PC-9 (cell line): ENCODE data around the gene ZNF467. TPM values are rescaled to one million over a fixed set of nuclear protein-coding genes. Genes with fewer than 3 reads are reported as not detected.

Experiments used
- BruUV-seq: library from RNA; stranded (reverse); fragments of 400-500 nt; replicated peaks from 2 replicates; lab custom pipeline; 2021; lab: Mats Ljungman, UMichigan
- CTCF ChIA-PET: fragments of 300-600 bp; sonication (Branson Sonifier 250); formaldehyde crosslinking; loops from one replicate; lab custom pipeline; 2022; ENCODE audit warnings: antibody characterized with exemption; lab: Charles Lee
- POLR2A ChIA-PET: fragments of 300-600 bp; sonication (Branson Sonifier 250); formaldehyde crosslinking; loops from one replicate; lab custom pipeline; 2022; ENCODE audit warnings: antibody characterized with exemption; ENCODE audit not compliant: unreplicated experiment; lab: Charles Lee
- DNase-seq, 2 experiments: peaks; one replicate each; pipeline versions ENCODE4 v3.0.0 to v3.0.0-alpha.2; 2015 to 2022; ENCODE audit warnings: mixed read lengths in 1 of 2
- H2AFZ ChIP-seq: fragments of 200-600 bp; sonication (generic); 2 replicates; pipeline ENCODE4 v1.8.1; 2017; ENCODE audit warnings: antibody characterized with exemption
- H3F3A ChIP-seq: fragments of 200-600 bp; sonication (generic); 2 replicates; pipeline ENCODE4 v1.8.1; 2017; ENCODE audit warnings: antibody characterized with exemption, mild to moderate bottlenecking, low read depth; ENCODE audit not compliant: insufficient read depth
- H3K27ac ChIP-seq: fragments of 200-600 bp; sonication (generic); 2 replicates; pipeline ENCODE4 v1.6.1; 2016; ENCODE audit warnings: mixed run types
- H3K27me3 ChIP-seq: fragments of 200-600 bp; sonication (generic); 2 replicates; pipeline ENCODE4 v1.6.1; 2016; ENCODE audit warnings: low read depth, mixed run types; ENCODE audit not compliant: insufficient read depth
- H3K36me3 ChIP-seq: fragments of 200-600 bp; sonication (generic); 2 replicates; pipeline ENCODE4 v1.6.1; 2016; ENCODE audit warnings: low read depth, mixed run types
- H3K4me1 ChIP-seq: fragments of 200-600 bp; sonication (generic); replicated peaks from 2 replicates; pipeline ENCODE4 v1.6.1; 2016; ENCODE audit warnings: mixed run types; ENCODE audit not compliant: insufficient read depth
- H3K4me2 ChIP-seq: fragments of 200-600 bp; sonication (generic); 2 replicates; pipeline ENCODE4 v1.6.1; 2017; ENCODE audit warnings: mixed run types
- H3K4me3 ChIP-seq: fragments of 200-600 bp; sonication (generic); 2 replicates; pipeline ENCODE4 v1.6.1; 2016; ENCODE audit warnings: mixed run types
- H3K79me2 ChIP-seq: fragments of 200-600 bp; sonication (generic); 2 replicates; pipeline ENCODE4 v1.6.1; 2017; ENCODE audit warnings: low read depth, mixed run types
- H3K9me2 ChIP-seq: fragments of 200-600 bp; sonication (generic); 2 replicates; pipeline ENCODE4 v1.8.1; 2017; ENCODE audit warnings: mild to moderate bottlenecking; ENCODE audit not compliant: insufficient read depth
- H3K9me3 ChIP-seq: fragments of 200-600 bp; sonication (generic); 2 replicates; pipeline ENCODE4 v1.8.1; 2016; ENCODE audit warnings: low read depth; ENCODE audit not compliant: insufficient read depth
- H4K20me1 ChIP-seq: fragments of 200-600 bp; sonication (generic); 2 replicates; pipeline ENCODE4 v1.8.1; 2017; ENCODE audit not compliant: insufficient read depth
- EZH2 ChIP-seq: fragments of 200-600 bp; sonication (generic); IDR thresholded peaks from 2 replicates; pipeline ENCODE4 v1.8.0; 2017; ENCODE audit warnings: antibody characterized with exemption, low read depth
- intact Hi-C: fragments of 100-400 bp; cut with micrococcal nuclease; formaldehyde crosslinking; loops from one replicate; pipeline ENCODE4 v1.10.0; 2022; ENCODE audit not compliant: unreplicated experiment
- total RNA-seq: library from RNA; stranded (reverse); gene quantifications from 2 replicates; pipeline ENCODE4 v1.2.3, GENCODE V29; 2021
- TF ChIP-seq, protein P1 (sequence below): fragments of 200-600 bp; sonication (generic); conservative IDR thresholded peaks from 2 replicates; pipeline ENCODE4 v1.6.1; 2017; ENCODE audit warnings: mixed run types, antibody characterized with exemption, mild to moderate bottlenecking, moderate library complexity

Gene ZNF467
- total RNA-seq, 1 experiment from 2014 or later, result 6.6 TPM

DNA sequence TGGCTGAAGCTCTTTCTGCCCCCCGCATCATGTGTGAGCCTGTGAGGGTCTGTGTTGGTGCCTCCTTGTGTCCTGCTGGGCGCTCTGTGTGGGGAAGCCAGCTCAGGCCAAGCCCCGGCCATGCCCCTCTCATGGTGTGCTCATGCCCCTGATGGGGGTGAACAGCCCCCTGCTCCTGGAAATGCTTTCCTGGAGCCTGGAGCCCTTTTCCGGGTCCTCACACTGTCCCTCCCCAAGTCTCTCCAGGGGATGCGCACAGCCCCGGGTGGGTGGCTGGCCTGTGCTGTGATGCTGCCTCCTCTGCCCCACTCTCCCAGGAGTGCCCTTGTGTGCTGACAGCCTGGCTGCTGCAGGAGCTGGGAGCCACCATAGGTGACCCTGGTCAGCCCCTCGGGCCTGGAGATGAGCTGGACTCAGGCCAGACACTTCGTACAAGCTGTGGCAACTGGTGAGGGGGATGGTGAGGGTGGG lies 43.9 kb upstream of the ZNF467 start:
- CTCF ChIA-PET, result no interaction called here
- POLR2A ChIA-PET, result no interaction called here
- Histone ChIP-seq H3K9me2 (no peaks in the 10 kb centered on the region), H4K20me1 (no peaks in the 10 kb centered on the region), H3K4me2 (no peak overlapping the region), H3K27ac (no peak overlapping the region), H3K4me1 (no peaks in the 10 kb centered on the region), H3K36me3 (no peaks in the 10 kb centered on the region), H3K9me3 (no peaks in the 10 kb centered on the region), H3K79me2 (no peaks in the 10 kb centered on the region), H3F3A (no peaks in the 10 kb centered on the region), H2AFZ (no peak overlapping the region), H3K27me3 (peaks cover 46% of the 10 kb centered on the region), H3K4me3 (no peak overlapping the region)
- no peak for DNase-seq
- intact Hi-C loops, result no loop called here
- no TSS peak for BruUV-seq
- TF ChIP-seq EZH2, result no peak
- TF ChIP-seq, protein P1, sequence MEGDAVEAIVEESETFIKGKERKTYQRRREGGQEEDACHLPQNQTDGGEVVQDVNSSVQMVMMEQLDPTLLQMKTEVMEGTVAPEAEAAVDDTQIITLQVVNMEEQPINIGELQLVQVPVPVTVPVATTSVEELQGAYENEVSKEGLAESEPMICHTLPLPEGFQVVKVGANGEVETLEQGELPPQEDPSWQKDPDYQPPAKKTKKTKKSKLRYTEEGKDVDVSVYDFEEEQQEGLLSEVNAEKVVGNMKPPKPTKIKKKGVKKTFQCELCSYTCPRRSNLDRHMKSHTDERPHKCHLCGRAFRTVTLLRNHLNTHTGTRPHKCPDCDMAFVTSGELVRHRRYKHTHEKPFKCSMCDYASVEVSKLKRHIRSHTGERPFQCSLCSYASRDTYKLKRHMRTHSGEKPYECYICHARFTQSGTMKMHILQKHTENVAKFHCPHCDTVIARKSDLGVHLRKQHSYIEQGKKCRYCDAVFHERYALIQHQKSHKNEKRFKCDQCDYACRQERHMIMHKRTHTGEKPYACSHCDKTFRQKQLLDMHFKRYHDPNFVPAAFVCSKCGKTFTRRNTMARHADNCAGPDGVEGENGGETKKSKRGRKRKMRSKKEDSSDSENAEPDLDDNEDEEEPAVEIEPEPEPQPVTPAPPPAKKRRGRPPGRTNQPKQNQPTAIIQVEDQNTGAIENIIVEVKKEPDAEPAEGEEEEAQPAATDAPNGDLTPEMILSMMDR, result no peak

DNA sequence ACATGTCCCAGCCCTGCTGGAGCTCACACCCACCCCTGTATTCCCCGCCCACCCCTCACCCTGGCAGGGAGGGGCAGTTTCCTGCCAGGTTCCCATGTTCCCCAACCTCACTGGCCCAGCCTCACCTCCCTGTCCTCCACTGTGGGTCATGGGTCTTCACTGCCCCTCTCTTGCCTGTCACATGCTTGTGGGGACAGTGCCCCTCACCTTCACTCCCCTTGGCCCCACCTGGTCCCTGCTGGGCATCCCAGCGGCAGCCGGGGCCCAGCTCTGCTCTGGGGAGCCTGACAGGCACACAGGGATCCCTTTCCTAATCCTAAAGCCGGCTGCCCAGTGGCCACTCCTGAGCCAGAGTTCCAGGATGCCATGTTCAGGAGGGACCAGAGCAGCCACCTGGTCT lies 43.4 kb upstream of the ZNF467 start:
- Histone ChIP-seq H3F3A (no peaks in the 10 kb centered on the region), H3K27me3 (peaks cover 48% of the 10 kb centered on the region)
- POLR2A ChIA-PET, result no interaction called here

DNA sequence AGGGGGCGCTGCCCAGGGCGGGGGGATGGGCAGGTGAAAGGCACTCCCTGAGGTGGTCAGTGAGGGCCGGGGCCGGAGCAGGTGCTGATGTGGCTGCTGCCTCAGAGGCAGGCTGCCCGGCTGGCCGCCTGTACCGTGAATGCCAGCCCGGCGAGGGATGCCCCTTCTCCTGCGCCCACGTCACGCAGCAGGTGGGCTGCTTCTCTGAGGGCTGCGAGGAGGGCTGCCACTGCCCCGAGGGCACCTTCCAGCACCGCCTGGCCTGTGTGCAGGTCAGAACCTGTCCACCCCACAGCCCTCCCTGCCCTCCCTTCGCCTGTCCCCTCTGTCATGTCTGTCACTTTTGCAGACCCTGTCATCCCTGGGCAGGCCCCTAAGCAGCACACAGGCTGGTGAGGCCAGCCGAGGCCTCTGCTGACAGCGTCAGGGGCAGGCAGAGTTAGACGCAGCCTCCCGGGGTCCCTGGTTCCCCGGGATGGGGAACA lies 42.9 kb upstream of the ZNF467 start:
- ChIA-PET CTCF (no interaction called here), POLR2A (no interaction called here)
- Histone ChIP-seq H3K27ac (no peak overlapping the region), H3K9me2 (no peaks in the 10 kb centered on the region), H3K4me2 (no peak overlapping the region), H4K20me1 (no peaks in the 10 kb centered on the region), H3K4me3 (no peak overlapping the region), H3K4me1 (no peaks in the 10 kb centered on the region), H3K27me3 (peaks cover 49% of the 10 kb centered on the region), H3K79me2 (no peaks in the 10 kb centered on the region), H3K9me3 (no peaks in the 10 kb centered on the region), H3K36me3 (no peaks in the 10 kb centered on the region), H3F3A (no peaks in the 10 kb centered on the region), H2AFZ (no peak overlapping the region)
- DNase-seq, result no peak
- TF ChIP-seq, protein P1, result no peak
- no peak for TF ChIP-seq EZH2
- BruUV-seq, result no TSS peak
- intact Hi-C loops, result no loop called here

More for the DNA sequence above, 43.4 kb upstream of the ZNF467 start:
- no peaks in the 10 kb centered on the region for H3K36me3 ChIP-seq
- no peaks in the 10 kb centered on the region for H3K79me2 ChIP-seq
- no peak overlapping the region for H3K4me2 ChIP-seq
- H3K27ac ChIP-seq, result no peak overlapping the region
- TF ChIP-seq, protein P1, result no peak
- no peak for TF ChIP-seq EZH2
- DNase-seq, result no peak
- no TSS peak for BruUV-seq
- no peaks in the 10 kb centered on the region for H3K9me3 ChIP-seq
- intact Hi-C loops, result no loop called here
- H3K4me3 ChIP-seq, result no peak overlapping the region
- H3K9me2 ChIP-seq, result no peaks in the 10 kb centered on the region
- CTCF ChIA-PET, result no interaction called here
- no peak overlapping the region for H2AFZ ChIP-seq
- no peaks in the 10 kb centered on the region for H4K20me1 ChIP-seq
- H3K4me1 ChIP-seq, result no peaks in the 10 kb centered on the region
